ENCODE measurements around the gene SMARCD2. TPM values are rescaled to one million over a fixed set of nuclear protein-coding genes. Genes with fewer than 3 reads are reported as not detected.

SMARCD2 gene
- total and polyA plus RNA-seq, 2 of the 13 experiments (the other 11 are each of a cell fraction or from before 2014, with no cell fraction given) = 122 to 150 TPM

DNA sequence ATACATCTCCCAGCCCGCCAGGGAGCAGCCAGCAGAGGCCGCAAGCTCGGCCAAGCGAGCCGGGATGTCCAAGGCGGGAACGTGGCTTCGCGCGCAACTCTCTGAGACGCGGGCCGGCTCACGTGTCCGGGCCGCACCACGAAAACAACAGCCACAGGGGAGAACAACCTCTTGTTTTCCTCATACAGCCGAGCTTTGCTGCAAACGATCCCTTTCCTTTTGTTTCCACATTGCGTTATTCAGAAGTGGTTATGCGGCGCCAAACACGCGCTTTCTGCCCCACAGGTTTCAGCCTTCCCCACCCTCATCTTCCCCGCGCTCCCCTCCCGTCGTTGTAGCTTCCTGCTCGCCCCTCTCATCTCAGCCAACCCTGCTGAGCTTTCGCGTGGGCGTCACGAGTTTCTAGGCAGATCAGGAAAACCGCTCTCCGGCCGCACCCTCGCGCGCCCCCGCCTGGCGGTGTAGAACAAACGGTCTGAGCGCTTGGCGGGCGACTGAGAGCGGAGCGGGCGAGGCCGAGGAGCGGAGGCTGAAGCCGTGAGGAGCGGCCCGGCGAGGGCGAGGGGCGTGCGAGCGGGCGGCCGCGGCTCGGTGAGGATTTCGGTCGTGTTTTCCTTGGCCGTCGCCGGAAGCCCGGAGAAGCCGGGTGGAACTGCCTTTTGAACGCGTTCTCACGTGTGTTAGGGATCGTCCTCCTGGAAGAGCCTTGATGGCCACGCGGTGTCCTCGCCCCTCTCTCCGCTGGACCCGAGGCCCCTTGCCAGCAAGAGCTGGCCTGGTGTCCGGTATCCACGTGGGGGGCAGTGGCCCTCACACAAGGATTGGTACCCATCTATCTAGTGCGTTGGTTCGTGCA, 6.6 kb upstream of the SMARCD2 start (continued):
- TF ChIP-seq, protein P1, sequence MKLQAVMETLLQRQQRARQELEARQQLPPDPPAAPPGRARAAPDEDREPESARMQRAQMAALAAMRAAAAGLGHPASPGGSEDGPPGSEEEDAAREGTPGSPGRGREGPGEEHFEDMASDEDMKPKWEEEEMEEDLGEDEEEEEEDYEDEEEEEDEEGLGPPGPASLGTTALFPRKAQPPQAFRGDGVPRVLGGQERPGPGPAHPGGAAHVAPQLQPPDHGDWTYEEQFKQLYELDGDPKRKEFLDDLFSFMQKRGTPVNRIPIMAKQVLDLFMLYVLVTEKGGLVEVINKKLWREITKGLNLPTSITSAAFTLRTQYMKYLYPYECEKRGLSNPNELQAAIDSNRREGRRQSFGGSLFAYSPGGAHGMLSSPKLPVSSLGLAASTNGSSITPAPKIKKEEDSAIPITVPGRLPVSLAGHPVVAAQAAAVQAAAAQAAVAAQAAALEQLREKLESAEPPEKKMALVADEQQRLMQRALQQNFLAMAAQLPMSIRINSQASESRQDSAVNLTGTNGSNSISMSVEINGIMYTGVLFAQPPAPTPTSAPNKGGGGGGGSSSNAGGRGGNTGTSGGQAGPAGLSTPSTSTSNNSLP (IDR thresholded peaks at IDR 0.05; ENCODE audit: low read depth, low read length) = no peak
- TF ChIP-seq ZNF235 (CRISPR knock-in tag; IDR thresholded peaks at IDR 0.05; ENCODE audit: borderline replicate concordance) = no peak
- TF ChIP-seq TARDBP (CRISPR knock-in tag; IDR thresholded peaks at IDR 0.05) = no peak
- no peak for TF ChIP-seq CENPX (CRISPR knock-in tag; IDR thresholded peaks at IDR 0.05)
- TF ChIP-seq CREB1 (IDR thresholded peaks at IDR 0.05) = peak; percentile 88
- peak; percentile 97 for TF ChIP-seq CREB1 (CRISPR knock-in tag; IDR thresholded peaks at IDR 0.05)
- peak; percentile 97 for TF ChIP-seq FOXK2 (IDR thresholded peaks at IDR 0.05)
- TF ChIP-seq RFXANK (CRISPR knock-in tag; IDR thresholded peaks at IDR 0.05) = peak; percentile 100
- no peak for TF ChIP-seq IKZF1 (IDR thresholded peaks at IDR 0.05)
- no peak for TF ChIP-seq SMARCE1 (IDR thresholded peaks at IDR 0.05; ENCODE audit: borderline replicate concordance)
- TF ChIP-seq KDM1A (CRISPR knock-in tag; IDR thresholded peaks at IDR 0.05) = no peak
- TF ChIP-seq, protein P2, sequence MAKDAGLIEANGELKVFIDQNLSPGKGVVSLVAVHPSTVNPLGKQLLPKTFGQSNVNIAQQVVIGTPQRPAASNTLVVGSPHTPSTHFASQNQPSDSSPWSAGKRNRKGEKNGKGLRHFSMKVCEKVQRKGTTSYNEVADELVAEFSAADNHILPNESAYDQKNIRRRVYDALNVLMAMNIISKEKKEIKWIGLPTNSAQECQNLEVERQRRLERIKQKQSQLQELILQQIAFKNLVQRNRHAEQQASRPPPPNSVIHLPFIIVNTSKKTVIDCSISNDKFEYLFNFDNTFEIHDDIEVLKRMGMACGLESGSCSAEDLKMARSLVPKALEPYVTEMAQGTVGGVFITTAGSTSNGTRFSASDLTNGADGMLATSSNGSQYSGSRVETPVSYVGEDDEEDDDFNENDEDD (CRISPR knock-in tag; IDR thresholded peaks at IDR 0.05; ENCODE audit: borderline replicate concordance) = peak; percentile 80; the same call in 1 of the 2 replicates
- peak; percentile 58 for TF ChIP-seq TAF15 (IDR thresholded peaks at IDR 0.05; ENCODE audit: low read depth, low read length, poor library complexity, severe bottlenecking)
- no peak for TF ChIP-seq SOX13 (IDR thresholded peaks at IDR 0.05)
- TF ChIP-seq SOX13 (CRISPR knock-in tag; conservative IDR thresholded peaks at IDR 0.05 in 1 of 2, IDR thresholded peaks at IDR 0.05 in 1 of 2) = no peak
- TF ChIP-seq GATAD1 (CRISPR knock-in tag; IDR thresholded peaks at IDR 0.05) = no peak
- no peak for TF ChIP-seq ZNF263 (CRISPR knock-in tag; IDR thresholded peaks at IDR 0.05)
- TF ChIP-seq ZFYVE20 (CRISPR knock-in tag; IDR thresholded peaks at IDR 0.05; ENCODE audit: borderline replicate concordance, low read depth) = no peak
- TF ChIP-seq, protein P3, sequence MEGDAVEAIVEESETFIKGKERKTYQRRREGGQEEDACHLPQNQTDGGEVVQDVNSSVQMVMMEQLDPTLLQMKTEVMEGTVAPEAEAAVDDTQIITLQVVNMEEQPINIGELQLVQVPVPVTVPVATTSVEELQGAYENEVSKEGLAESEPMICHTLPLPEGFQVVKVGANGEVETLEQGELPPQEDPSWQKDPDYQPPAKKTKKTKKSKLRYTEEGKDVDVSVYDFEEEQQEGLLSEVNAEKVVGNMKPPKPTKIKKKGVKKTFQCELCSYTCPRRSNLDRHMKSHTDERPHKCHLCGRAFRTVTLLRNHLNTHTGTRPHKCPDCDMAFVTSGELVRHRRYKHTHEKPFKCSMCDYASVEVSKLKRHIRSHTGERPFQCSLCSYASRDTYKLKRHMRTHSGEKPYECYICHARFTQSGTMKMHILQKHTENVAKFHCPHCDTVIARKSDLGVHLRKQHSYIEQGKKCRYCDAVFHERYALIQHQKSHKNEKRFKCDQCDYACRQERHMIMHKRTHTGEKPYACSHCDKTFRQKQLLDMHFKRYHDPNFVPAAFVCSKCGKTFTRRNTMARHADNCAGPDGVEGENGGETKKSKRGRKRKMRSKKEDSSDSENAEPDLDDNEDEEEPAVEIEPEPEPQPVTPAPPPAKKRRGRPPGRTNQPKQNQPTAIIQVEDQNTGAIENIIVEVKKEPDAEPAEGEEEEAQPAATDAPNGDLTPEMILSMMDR (CRISPR knock-in tag; IDR thresholded peaks at IDR 0.05) = peak; percentile 74
- TF ChIP-seq, protein P4, sequence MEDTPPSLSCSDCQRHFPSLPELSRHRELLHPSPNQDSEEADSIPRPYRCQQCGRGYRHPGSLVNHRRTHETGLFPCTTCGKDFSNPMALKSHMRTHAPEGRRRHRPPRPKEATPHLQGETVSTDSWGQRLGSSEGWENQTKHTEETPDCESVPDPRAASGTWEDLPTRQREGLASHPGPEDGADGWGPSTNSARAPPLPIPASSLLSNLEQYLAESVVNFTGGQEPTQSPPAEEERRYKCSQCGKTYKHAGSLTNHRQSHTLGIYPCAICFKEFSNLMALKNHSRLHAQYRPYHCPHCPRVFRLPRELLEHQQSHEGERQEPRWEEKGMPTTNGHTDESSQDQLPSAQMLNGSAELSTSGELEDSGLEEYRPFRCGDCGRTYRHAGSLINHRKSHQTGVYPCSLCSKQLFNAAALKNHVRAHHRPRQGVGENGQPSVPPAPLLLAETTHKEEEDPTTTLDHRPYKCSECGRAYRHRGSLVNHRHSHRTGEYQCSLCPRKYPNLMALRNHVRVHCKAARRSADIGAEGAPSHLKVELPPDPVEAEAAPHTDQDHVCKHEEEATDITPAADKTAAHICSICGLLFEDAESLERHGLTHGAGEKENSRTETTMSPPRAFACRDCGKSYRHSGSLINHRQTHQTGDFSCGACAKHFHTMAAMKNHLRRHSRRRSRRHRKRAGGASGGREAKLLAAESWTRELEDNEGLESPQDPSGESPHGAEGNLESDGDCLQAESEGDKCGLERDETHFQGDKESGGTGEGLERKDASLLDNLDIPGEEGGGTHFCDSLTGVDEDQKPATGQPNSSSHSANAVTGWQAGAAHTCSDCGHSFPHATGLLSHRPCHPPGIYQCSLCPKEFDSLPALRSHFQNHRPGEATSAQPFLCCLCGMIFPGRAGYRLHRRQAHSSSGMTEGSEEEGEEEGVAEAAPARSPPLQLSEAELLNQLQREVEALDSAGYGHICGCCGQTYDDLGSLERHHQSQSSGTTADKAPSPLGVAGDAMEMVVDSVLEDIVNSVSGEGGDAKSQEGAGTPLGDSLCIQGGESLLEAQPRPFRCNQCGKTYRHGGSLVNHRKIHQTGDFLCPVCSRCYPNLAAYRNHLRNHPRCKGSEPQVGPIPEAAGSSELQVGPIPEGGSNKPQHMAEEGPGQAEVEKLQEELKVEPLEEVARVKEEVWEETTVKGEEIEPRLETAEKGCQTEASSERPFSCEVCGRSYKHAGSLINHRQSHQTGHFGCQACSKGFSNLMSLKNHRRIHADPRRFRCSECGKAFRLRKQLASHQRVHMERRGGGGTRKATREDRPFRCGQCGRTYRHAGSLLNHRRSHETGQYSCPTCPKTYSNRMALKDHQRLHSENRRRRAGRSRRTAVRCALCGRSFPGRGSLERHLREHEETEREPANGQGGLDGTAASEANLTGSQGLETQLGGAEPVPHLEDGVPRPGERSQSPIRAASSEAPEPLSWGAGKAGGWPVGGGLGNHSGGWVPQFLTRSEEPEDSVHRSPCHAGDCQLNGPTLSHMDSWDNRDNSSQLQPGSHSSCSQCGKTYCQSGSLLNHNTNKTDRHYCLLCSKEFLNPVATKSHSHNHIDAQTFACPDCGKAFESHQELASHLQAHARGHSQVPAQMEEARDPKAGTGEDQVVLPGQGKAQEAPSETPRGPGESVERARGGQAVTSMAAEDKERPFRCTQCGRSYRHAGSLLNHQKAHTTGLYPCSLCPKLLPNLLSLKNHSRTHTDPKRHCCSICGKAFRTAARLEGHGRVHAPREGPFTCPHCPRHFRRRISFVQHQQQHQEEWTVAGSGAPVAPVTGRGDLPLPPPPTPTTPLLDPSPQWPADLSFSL (CRISPR knock-in tag; IDR thresholded peaks at IDR 0.05) = no peak
